Measurements from ENCODE around the gene SYK. TPM values are rescaled to one million over a fixed set of nuclear protein-coding genes. Genes with fewer than 3 reads are reported as not detected.

SYK gene
- total RNA-seq, 1 experiment from 2014 or later: 9.0 TPM

DNA sequence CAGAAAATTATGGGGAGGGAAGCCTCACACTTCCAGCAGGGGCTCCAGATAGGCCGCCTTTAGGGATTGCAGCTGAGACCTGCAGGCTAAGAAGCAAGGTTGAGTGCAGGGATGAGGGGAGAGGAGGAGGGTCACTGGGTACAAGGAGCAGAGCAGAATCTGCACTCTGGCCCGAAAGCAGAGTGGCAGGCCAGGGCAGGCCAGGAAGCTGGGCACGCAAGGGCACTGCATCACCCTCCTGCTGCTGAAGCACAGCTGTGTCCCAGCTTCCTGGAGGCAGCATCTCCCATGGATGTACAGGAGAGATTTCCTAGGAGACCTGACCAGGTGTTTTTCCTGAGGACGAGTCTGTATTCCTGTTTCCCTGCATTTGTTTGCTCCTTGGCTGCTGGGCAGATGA lies 92.1 kb downstream of the SYK start:
- H3K79me2 ChIP-seq (ENCODE audit: insufficient read depth, low read length): no peaks in the 10 kb centered on the region
- ChIA-PET CTCF (no interaction called here), POLR2A (no interaction called here), RAD21 (ENCODE audit: low non-redundant PET in 1 of 2, low total read pairs in 2 of 2, uncharacterized antibody in 2 of 2, unreplicated experiment in 2 of 2) (no interaction called here)
- intact Hi-C loops (cut with micrococcal nuclease): no loop called here
- no peak overlapping the region for H3K9ac ChIP-seq (ENCODE audit: low read length)
- H3K9me3 ChIP-seq (ENCODE audit: control insufficient read depth in 1 of 2, insufficient read depth in 1 of 2, low read depth in 1 of 2, low read length in 2 of 2): no peaks in the 10 kb centered on the region
- BruUV-seq (replicated peaks): no TSS peak
- H4K20me1 ChIP-seq (ENCODE audit: insufficient read depth): no peaks in the 10 kb centered on the region
- DNase-seq (ENCODE audit: low read depth, low spot score): no peak
- no peak overlapping the region for H3K4me3 ChIP-seq (replicated peaks in 1 of 2; ENCODE audit: low read depth in 1 of 2, low read length in 2 of 2)
- H3K4me1 ChIP-seq (ENCODE audit: control insufficient read depth in 1 of 2, insufficient read depth in 2 of 2, low read length in 2 of 2): no peaks in the 10 kb centered on the region
- ATAC-seq: no peak
- H2AFZ ChIP-seq (ENCODE audit: low read depth, low read length, poor library complexity, severe bottlenecking): no peak overlapping the region
- no peak overlapping the region for H3K27ac ChIP-seq (ENCODE audit: low read depth, low read length)
- H3K9me2 ChIP-seq (ENCODE audit: insufficient read depth): no peaks in the 10 kb centered on the region
- no peaks in the 10 kb centered on the region for H3K27me3 ChIP-seq (ENCODE audit: insufficient read depth, low read length)
- no peak for TF ChIP-seq ZNF274 (IDR thresholded peaks at IDR 0.05; ENCODE audit: low read depth, low read length)
- TF ChIP-seq, protein P1, sequence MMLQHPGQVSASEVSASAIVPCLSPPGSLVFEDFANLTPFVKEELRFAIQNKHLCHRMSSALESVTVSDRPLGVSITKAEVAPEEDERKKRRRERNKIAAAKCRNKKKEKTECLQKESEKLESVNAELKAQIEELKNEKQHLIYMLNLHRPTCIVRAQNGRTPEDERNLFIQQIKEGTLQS (IDR thresholded peaks at IDR 0.05): no peak
- no peak for TF ChIP-seq ZFX (IDR thresholded peaks at IDR 0.05)
- TF ChIP-seq, protein P2, sequence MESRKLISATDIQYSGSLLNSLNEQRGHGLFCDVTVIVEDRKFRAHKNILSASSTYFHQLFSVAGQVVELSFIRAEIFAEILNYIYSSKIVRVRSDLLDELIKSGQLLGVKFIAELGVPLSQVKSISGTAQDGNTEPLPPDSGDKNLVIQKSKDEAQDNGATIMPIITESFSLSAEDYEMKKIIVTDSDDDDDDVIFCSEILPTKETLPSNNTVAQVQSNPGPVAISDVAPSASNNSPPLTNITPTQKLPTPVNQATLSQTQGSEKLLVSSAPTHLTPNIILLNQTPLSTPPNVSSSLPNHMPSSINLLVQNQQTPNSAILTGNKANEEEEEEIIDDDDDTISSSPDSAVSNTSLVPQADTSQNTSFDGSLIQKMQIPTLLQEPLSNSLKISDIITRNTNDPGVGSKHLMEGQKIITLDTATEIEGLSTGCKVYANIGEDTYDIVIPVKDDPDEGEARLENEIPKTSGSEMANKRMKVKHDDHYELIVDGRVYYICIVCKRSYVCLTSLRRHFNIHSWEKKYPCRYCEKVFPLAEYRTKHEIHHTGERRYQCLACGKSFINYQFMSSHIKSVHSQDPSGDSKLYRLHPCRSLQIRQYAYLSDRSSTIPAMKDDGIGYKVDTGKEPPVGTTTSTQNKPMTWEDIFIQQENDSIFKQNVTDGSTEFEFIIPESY (IDR thresholded peaks at IDR 0.05; ENCODE audit: extremely low read depth, insufficient replicate concordance, low read length): no peak
- no peak for TF ChIP-seq ELF1 (IDR thresholded peaks at IDR 0.05; ENCODE audit: borderline replicate concordance, low read depth)
- TF ChIP-seq FOSL1 (IDR thresholded peaks at IDR 0.05; ENCODE audit: low read depth): no peak
- no peak for TF ChIP-seq SRF (IDR thresholded peaks at IDR 0.05; ENCODE audit: low read depth)
- no peak for TF ChIP-seq POLR2A (IDR thresholded peaks at IDR 0.05; ENCODE audit: borderline replicate concordance, extremely low read depth, insufficient read depth, insufficient read length)
- TF ChIP-seq, protein P3, sequence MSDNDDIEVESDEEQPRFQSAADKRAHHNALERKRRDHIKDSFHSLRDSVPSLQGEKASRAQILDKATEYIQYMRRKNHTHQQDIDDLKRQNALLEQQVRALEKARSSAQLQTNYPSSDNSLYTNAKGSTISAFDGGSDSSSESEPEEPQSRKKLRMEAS (IDR thresholded peaks at IDR 0.05): no peak
- TF ChIP-seq YY1 (IDR thresholded peaks at IDR 0.05; ENCODE audit: extremely low read depth, insufficient replicate concordance, low read depth, low read length): no peak
- no peak for TF ChIP-seq RAD21 (IDR thresholded peaks at IDR 0.05; ENCODE audit: low read depth)
- TF ChIP-seq CBX3 (IDR thresholded peaks at IDR 0.05; ENCODE audit: low read depth): no peak
- no peak for TF ChIP-seq EZH2 (IDR thresholded peaks at IDR 0.05)
- no peak for TF ChIP-seq POLR2AphosphoS5 (IDR thresholded peaks at IDR 0.05; ENCODE audit: low read depth, low read length)
- no peak for TF ChIP-seq CEBPB (IDR thresholded peaks at IDR 0.05; ENCODE audit: low read depth)
- TF ChIP-seq, protein P4, sequence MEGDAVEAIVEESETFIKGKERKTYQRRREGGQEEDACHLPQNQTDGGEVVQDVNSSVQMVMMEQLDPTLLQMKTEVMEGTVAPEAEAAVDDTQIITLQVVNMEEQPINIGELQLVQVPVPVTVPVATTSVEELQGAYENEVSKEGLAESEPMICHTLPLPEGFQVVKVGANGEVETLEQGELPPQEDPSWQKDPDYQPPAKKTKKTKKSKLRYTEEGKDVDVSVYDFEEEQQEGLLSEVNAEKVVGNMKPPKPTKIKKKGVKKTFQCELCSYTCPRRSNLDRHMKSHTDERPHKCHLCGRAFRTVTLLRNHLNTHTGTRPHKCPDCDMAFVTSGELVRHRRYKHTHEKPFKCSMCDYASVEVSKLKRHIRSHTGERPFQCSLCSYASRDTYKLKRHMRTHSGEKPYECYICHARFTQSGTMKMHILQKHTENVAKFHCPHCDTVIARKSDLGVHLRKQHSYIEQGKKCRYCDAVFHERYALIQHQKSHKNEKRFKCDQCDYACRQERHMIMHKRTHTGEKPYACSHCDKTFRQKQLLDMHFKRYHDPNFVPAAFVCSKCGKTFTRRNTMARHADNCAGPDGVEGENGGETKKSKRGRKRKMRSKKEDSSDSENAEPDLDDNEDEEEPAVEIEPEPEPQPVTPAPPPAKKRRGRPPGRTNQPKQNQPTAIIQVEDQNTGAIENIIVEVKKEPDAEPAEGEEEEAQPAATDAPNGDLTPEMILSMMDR (IDR thresholded peaks at IDR 0.05 in 2 of 3, conservative IDR thresholded peaks at IDR 0.05 in 1 of 3; ENCODE audit: borderline replicate concordance in 1 of 3, insufficient read depth in 1 of 3, low read depth in 2 of 3, low read length in 2 of 3): no peak
- no peak overlapping the region for H3K4me2 ChIP-seq (ENCODE audit: low read length)
- no peaks in the 10 kb centered on the region for H3K36me3 ChIP-seq (ENCODE audit: control insufficient read depth in 1 of 2, insufficient read depth in 2 of 2, low read length in 2 of 2)

Data from HCT116 (cell line).